MM.1S (cell line): Measurements from ENCODE around the gene LRRC42.

Experiments
- CTCF ChIP-seq: fragments of 300-600 bp; sonication (generic); IDR thresholded peaks from 2 replicates; pipeline ENCODE4 v1.5.1; 2016; ENCODE audit warnings: antibody characterized with exemption, low read length, mixed read lengths
- EZH2phosphoT487 ChIP-seq: fragments of 300-600 bp; sonication (generic); IDR thresholded peaks from 2 replicates; pipeline ENCODE4 v1.6.1; 2018; ENCODE audit warnings: antibody characterized with exemption, low read length

GRCh38 chr1:54007613-54008012 lies 61.5 kb downstream of the LRRC42 start:
- TF ChIP-seq CTCF (no peak), EZH2phosphoT487 (no peak)
